Mammary epithelial cell (primary cell): Measurements from ENCODE around the gene AKAP13.

Experiments used
- CTCF ChIP-seq, 2 donors: IDR thresholded peaks in 1 of 2; conservative IDR thresholded peaks in 1 of 2; 2 replicates each; pipeline ENCODE4 v1.5.1; 2011 to 2012; ENCODE audit warnings: inconsistent platforms in 2 of 2, low read length in 2 of 2, mild to moderate bottlenecking in 2 of 2, control low read depth in 1 of 2, low read depth in 1 of 2; ENCODE audit not compliant: insufficient read depth in 1 of 2; ENCODE audit errors: extremely low read depth in 1 of 2
- EZH2 ChIP-seq: IDR thresholded peaks from 2 replicates; pipeline ENCODE4 v1.6.1; 2012; ENCODE audit warnings: low read length, inconsistent platforms, borderline replicate concordance

GRCh38 chr15:85754989-85755388 is 374.6 kb downstream of the AKAP13 start:
- TF ChIP-seq CTCF (conservative IDR thresholded peaks at IDR 0.05 in 1 of 2, IDR thresholded peaks at IDR 0.05 in 1 of 2; ENCODE audit: extremely low read depth in 1 of 2, insufficient read depth in 1 of 2, low read depth in 1 of 2, low read length in 2 of 2) (no peak), EZH2 (no peak)
